ENCODE data around the gene WDR35. TPM values are rescaled to one million over a fixed set of nuclear protein-coding genes. Genes with fewer than 3 reads are reported as not detected.

Gene WDR35
- total RNA-seq, 1 donor from 2014 or later: 4.9 TPM

DNA sequence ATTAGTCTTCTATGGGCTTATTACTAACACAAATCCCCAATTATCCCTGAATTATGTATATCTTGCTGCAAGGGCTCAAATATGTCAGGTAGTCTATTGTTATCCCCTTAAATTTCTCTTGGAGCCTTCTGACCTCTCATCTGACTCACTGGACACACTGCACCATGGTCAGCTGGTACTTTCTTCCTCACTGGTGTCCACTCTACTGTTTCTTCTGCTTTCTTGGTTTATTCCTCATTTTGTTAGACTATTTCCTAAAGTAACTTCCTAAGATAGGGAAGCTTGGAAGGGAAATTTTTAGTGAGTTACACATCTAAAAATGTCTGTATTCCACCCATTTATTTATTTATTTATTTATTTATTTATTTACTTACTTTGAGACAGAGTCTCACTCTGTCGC lies 26.5 kb downstream of the WDR35 start:
- DNase-seq (ENCODE audit: low spot score): no peak
- TF ChIP-seq, protein P1, sequence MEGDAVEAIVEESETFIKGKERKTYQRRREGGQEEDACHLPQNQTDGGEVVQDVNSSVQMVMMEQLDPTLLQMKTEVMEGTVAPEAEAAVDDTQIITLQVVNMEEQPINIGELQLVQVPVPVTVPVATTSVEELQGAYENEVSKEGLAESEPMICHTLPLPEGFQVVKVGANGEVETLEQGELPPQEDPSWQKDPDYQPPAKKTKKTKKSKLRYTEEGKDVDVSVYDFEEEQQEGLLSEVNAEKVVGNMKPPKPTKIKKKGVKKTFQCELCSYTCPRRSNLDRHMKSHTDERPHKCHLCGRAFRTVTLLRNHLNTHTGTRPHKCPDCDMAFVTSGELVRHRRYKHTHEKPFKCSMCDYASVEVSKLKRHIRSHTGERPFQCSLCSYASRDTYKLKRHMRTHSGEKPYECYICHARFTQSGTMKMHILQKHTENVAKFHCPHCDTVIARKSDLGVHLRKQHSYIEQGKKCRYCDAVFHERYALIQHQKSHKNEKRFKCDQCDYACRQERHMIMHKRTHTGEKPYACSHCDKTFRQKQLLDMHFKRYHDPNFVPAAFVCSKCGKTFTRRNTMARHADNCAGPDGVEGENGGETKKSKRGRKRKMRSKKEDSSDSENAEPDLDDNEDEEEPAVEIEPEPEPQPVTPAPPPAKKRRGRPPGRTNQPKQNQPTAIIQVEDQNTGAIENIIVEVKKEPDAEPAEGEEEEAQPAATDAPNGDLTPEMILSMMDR (IDR thresholded peaks at IDR 0.05): no peak
- Mint-ChIP-seq H3K36me3 (ENCODE audit: low read depth) (peaks cover 8% of the 10 kb centered on the region), H3K4me1 (ENCODE audit: low read depth) (no peaks in the 10 kb centered on the region), H3K27ac (ENCODE audit: unreplicated experiment) (no peak overlapping the region), H3K9me3 (ENCODE audit: low read depth) (no peaks in the 10 kb centered on the region), H3K4me3 (ENCODE audit: unreplicated experiment) (no peak overlapping the region), H3K27me3 (ENCODE audit: low read depth) (no peaks in the 10 kb centered on the region)

DNA sequence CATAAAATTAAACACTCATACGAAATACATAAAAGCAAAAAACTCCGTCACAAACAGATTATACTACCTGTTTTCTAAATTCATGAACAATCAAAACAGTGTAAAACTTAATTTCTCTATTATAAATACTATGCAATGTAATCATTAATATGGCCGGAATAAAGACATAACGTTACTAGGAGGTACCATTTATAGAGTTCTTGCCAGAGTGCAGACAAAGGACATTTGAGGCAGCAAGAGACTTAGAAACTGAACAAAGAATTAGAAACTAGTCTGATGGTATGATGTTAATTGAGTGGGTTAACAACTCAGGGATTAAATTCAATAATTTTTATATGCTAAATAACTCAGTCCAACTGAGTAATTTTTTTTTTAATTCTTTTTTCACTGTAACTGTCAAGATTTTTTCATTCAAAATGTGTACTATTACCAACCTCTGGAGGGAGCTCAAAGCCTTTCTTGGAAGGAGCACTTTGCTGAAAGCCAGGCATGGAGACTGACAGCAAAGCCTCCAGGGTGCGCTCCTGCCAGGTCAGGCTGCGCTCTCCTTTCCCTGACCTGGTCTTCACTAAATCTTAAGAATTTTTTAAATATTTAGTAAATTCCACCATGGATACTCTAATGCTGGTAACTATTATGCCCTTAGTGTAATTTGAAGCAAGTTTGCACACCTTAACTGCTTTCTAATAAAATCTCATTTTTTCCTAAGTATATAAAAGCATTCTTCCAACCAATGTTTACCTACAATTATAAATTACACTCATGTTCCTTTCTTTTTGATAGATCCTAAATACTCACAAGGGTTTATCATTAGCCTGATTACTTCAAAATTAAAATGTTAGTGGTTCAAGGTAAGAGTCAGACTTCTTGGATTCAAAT lies 34.1 kb downstream of the WDR35 start:
- no peak overlapping the region for H3K4me3 Mint-ChIP-seq (ENCODE audit: unreplicated experiment)
- TF ChIP-seq, protein P1 (IDR thresholded peaks at IDR 0.05): peak; percentile 99
- DNase-seq (ENCODE audit: low spot score): no peak
- H3K9me3 Mint-ChIP-seq (ENCODE audit: low read depth): no peaks in the 10 kb centered on the region
- no peak overlapping the region for H3K27ac Mint-ChIP-seq (ENCODE audit: unreplicated experiment)
- no peaks in the 10 kb centered on the region for H3K27me3 Mint-ChIP-seq (ENCODE audit: low read depth)
- H3K36me3 Mint-ChIP-seq (ENCODE audit: low read depth): no peaks in the 10 kb centered on the region
- H3K4me1 Mint-ChIP-seq (ENCODE audit: low read depth): no peaks in the 10 kb centered on the region

DNA sequence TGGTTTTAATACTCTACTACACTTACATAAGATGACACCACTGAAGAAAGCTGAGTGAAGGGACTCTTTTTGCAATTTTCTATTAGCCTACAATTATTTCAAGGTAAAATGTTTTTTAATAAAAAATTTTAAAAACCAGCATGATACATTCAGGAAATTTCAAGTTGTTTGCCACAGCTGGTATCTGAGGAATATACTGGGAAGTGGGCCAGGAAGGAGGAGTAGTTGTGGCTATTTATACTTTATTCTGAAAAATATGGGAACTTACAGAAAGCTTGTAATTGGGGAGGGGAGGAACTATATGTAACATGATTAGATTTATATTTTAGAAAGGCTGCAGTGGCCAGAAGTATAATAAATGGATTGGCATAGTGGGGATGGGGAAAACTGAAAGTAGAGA lies 40.8 kb downstream of the WDR35 start:
- no peaks in the 10 kb centered on the region for H3K9me3 Mint-ChIP-seq (ENCODE audit: low read depth)
- H3K36me3 Mint-ChIP-seq (ENCODE audit: low read depth): peaks cover 4% of the 10 kb centered on the region
- no peak overlapping the region for H3K4me3 Mint-ChIP-seq (ENCODE audit: unreplicated experiment)
- H3K27me3 Mint-ChIP-seq (ENCODE audit: low read depth): no peaks in the 10 kb centered on the region
- H3K27ac Mint-ChIP-seq (ENCODE audit: unreplicated experiment): peak overlapping the region; percentile 69
- peaks cover 24% of the 10 kb centered on the region for H3K4me1 Mint-ChIP-seq (ENCODE audit: low read depth)
- no peak for DNase-seq (ENCODE audit: low spot score)
- TF ChIP-seq, protein P1 (IDR thresholded peaks at IDR 0.05): no peak

DNA sequence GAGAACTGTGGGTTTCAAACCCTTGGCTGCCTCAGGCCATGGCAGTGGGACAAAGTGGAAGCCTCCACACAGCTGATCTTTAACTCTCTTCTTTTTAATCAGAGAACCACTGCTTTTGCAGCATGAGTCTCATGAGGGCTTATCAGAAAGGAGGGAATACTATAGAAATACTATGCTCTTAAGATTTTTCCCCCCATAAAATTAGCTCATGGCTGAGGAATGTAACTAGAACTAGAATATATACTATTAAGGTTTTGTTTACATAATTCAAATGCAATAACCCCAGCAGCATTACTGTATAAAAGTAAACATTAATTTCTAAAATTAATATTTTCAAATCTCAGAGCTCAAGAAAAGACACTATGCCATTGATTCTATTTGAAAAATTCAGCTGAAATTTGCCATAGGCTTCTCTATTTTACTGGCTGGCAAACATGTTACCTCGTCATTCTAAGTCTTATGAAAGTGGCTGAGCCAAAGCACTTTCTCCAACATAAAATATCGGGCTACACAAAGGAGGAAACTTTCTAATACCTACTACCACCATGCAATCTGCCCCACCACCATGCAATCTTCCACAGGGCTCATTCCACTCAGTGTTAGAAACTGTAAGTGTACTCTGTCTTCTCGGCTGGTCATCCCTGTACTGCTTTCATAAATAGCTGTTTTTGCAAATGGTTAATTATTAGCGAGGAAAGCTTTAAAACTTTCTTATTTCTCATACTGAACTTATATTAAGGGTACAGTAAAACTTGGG lies 42.5 kb downstream of the WDR35 start:
- H3K9me3 Mint-ChIP-seq (ENCODE audit: low read depth): no peaks in the 10 kb centered on the region
- H3K4me1 Mint-ChIP-seq (ENCODE audit: low read depth): peaks cover 24% of the 10 kb centered on the region
- H3K4me3 Mint-ChIP-seq (ENCODE audit: unreplicated experiment): no peak overlapping the region
- DNase-seq (ENCODE audit: low spot score): no peak
- H3K36me3 Mint-ChIP-seq (ENCODE audit: low read depth): peaks cover 4% of the 10 kb centered on the region
- H3K27me3 Mint-ChIP-seq (ENCODE audit: low read depth): no peaks in the 10 kb centered on the region
- TF ChIP-seq, protein P1 (IDR thresholded peaks at IDR 0.05): no peak
- H3K27ac Mint-ChIP-seq (ENCODE audit: unreplicated experiment): no peak overlapping the region

DNA sequence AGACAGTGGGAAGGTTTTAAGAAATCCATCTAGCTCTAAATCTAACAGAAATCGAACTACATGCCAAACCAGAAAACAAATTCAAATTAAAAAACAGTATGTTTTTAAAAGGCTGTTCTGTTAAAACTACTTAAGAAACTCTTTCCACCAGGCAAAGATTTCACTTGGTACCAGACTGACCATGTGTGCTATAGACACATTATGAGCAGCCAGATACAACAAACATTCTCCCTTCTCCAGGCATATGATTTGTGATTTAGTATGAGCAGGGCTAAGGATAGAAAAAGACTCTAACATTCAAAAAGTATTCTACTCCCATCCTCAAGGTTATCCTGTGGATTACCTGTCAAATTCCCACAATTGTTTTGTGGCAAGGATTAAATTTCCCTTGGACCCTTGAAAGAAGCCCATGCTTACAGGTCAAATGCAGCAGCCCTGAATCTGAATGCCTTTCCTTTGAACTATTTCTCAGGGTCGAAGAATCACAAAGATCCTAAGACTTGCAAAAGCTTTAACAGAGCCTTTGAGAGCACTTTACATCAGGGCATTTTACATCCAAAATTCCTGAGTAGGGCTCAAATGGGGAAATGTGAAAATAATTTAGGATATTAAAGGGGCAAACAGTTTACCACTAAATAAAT lies 45.6 kb downstream of the WDR35 start:
- H3K27me3 Mint-ChIP-seq (ENCODE audit: low read depth): no peaks in the 10 kb centered on the region
- H3K27ac Mint-ChIP-seq (ENCODE audit: unreplicated experiment): no peak overlapping the region
- H3K9me3 Mint-ChIP-seq (ENCODE audit: low read depth): no peaks in the 10 kb centered on the region
- TF ChIP-seq, protein P1 (IDR thresholded peaks at IDR 0.05): no peak
- DNase-seq (ENCODE audit: low spot score): no peak
- peaks cover 20% of the 10 kb centered on the region for H3K4me1 Mint-ChIP-seq (ENCODE audit: low read depth)
- no peak overlapping the region for H3K4me3 Mint-ChIP-seq (ENCODE audit: unreplicated experiment)
- H3K36me3 Mint-ChIP-seq (ENCODE audit: low read depth): peaks cover 4% of the 10 kb centered on the region

Data from chondrocyte (in vitro differentiated cells).